Endothelial cell of umbilical vein (primary cell): ENCODE results near the gene PGGHG. TPM values are rescaled to one million over a fixed set of nuclear protein-coding genes. Genes with fewer than 3 reads are reported as not detected.

ENCODE experiments used
- BruUV-seq: library from RNA; stranded (reverse); fragments of 400-500 nt; replicated peaks from 2 replicates; lab custom pipeline; 2021; lab: Mats Ljungman, UMichigan
- CTCF ChIA-PET: fragments of 300-600, 350-600 bp; sonication (Branson Sonifier 250); formaldehyde crosslinking; loops from one replicate; lab custom pipeline; 2021; ENCODE audit warnings: antibody characterized with exemption, inconsistent platforms; lab: Charles Lee
- POLR2A ChIA-PET: fragments of 300-600, 350-600 bp; sonication (Branson Sonifier 250); formaldehyde crosslinking; loops from one replicate; lab custom pipeline; 2021; ENCODE audit warnings: antibody characterized with exemption, inconsistent platforms; lab: Charles Lee
- DNase-seq: peaks from one replicate; pipeline ENCODE4 v3.0.0-alpha.2; 2011; ENCODE audit warnings: low read depth, low spot score
- FAIRE-seq: peaks from 2 replicates; lab custom pipeline; 2011; peaks lifted over from hg19 to GRCh38; lab: Jason Lieb, UNC
- H2AFZ ChIP-seq: 2 replicates; pipeline ENCODE4 v1.6.0; 2012; ENCODE audit warnings: low read depth, low read length, control low read depth, inconsistent platforms
- H3K27ac ChIP-seq: 2 replicates; pipeline ENCODE4 v1.5.1; 2011; ENCODE audit warnings: low read depth, mild to moderate bottlenecking, control low read depth, low read length, moderate library complexity; ENCODE audit not compliant: insufficient read depth
- H3K27me3 ChIP-seq, 2 experiments: 2 replicates each; pipeline versions ENCODE4 v1.6.0 to v1.6.1; 2011; ENCODE audit warnings: low read length in 2 of 2, mixed read lengths in 1 of 2; ENCODE audit not compliant: control insufficient read depth in 2 of 2, insufficient read depth in 2 of 2
- H3K36me3 ChIP-seq, 2 experiments: 2 replicates in 1 of 2; 3 replicates in 1 of 2; pipeline ENCODE4 v1.5.1; 2011; ENCODE audit warnings: low read length in 2 of 2, mild to moderate bottlenecking in 1 of 2, moderate library complexity in 1 of 2; ENCODE audit not compliant: control insufficient read depth in 2 of 2, insufficient read depth in 2 of 2; ENCODE audit errors: extremely low read depth in 1 of 2
- H3K4me1 ChIP-seq: 3 replicates; pipeline ENCODE4 v1.5.1; 2011; ENCODE audit warnings: mild to moderate bottlenecking, low read length; ENCODE audit not compliant: control insufficient read depth, insufficient read depth; ENCODE audit errors: extremely low read depth
- H3K4me2 ChIP-seq: 2 replicates; pipeline ENCODE4 v1.6.1; 2011; ENCODE audit warnings: low read length, control low read depth, mixed read lengths; ENCODE audit not compliant: insufficient read depth
- H3K4me3 ChIP-seq, 3 experiments: fragments of 200-600 bp in 1 of 3; sonication (generic), shearing (Covaris generic) in 1 of 3; replicated peaks in 1 of 3; 2 replicates each; pipeline ENCODE4 v1.5.1; 2011 to 2016; ENCODE audit warnings: control low read depth in 3 of 3, low read length in 3 of 3, mild to moderate bottlenecking in 2 of 3, inconsistent platforms in 1 of 3, low read depth in 1 of 3, moderate library complexity in 1 of 3; ENCODE audit not compliant: insufficient read depth in 1 of 3
- H3K79me2 ChIP-seq: 2 replicates; pipeline ENCODE4 v1.6.0; 2012; ENCODE audit warnings: low read length, inconsistent platforms; ENCODE audit not compliant: control insufficient read depth, insufficient read depth
- H3K9ac ChIP-seq: replicated peaks from 2 replicates; pipeline ENCODE3; 2011; ENCODE audit warnings: low read length, control low read depth; ENCODE audit not compliant: insufficient read depth; ENCODE audit errors: extremely low read depth
- H3K9me1 ChIP-seq: replicated peaks from 3 replicates; pipeline ENCODE4 v1.6.0; 2011; ENCODE audit warnings: mild to moderate bottlenecking, low read length; ENCODE audit not compliant: control insufficient read depth, insufficient read depth; ENCODE audit errors: extremely low read depth
- H3K9me3 ChIP-seq: replicated peaks from 2 replicates; pipeline ENCODE4 v1.5.1; 2012; ENCODE audit warnings: low read length, inconsistent platforms; ENCODE audit not compliant: control insufficient read depth, insufficient read depth
- H4K20me1 ChIP-seq: replicated peaks from 2 replicates; pipeline ENCODE3; 2011; ENCODE audit warnings: mild to moderate bottlenecking, low read length; ENCODE audit not compliant: control insufficient read depth, insufficient read depth; ENCODE audit errors: extremely low read depth
- CTCF ChIP-seq, 2 donors: IDR thresholded peaks; 1 replicate in 1 of 2; 2 replicates in 1 of 2; pipeline ENCODE4 v1.5.1; 2011; ENCODE audit warnings: low read length in 2 of 2, mild to moderate bottlenecking in 2 of 2, moderate library complexity in 2 of 2, control low read depth in 1 of 2, inconsistent platforms in 1 of 2, low read depth in 1 of 2; ENCODE audit not compliant: insufficient read depth in 1 of 2; ENCODE audit errors: extremely low read depth in 1 of 2
- EZH2 ChIP-seq: IDR thresholded peaks from 2 replicates; pipeline ENCODE4 v1.6.1; 2012; ENCODE audit warnings: borderline replicate concordance, low read depth, mild to moderate bottlenecking, moderate library complexity, low read length, inconsistent platforms; ENCODE audit not compliant: severe bottlenecking
- FOS ChIP-seq: IDR thresholded peaks from 2 replicates; pipeline ENCODE4 v1.6.1; 2011; ENCODE audit warnings: mild to moderate bottlenecking, low read length, moderate library complexity, borderline replicate concordance; ENCODE audit not compliant: insufficient read depth
- GATA2 ChIP-seq: IDR thresholded peaks from 2 replicates; pipeline ENCODE4 v1.7.0; 2011; ENCODE audit warnings: low read depth, mild to moderate bottlenecking, moderate library complexity, mixed read lengths, low read length; ENCODE audit not compliant: insufficient read length, insufficient read depth
- JUN ChIP-seq: IDR thresholded peaks from 2 replicates; pipeline ENCODE4 v1.6.1; 2011; ENCODE audit warnings: borderline replicate concordance, low read depth; ENCODE audit not compliant: insufficient read length, insufficient read depth
- MAX ChIP-seq: IDR thresholded peaks from 2 replicates; pipeline ENCODE4 v1.6.1; 2011; ENCODE audit not compliant: insufficient read depth, insufficient read length
- MYC ChIP-seq: IDR thresholded peaks from one replicate; pipeline ENCODE4 v1.6.1; 2011; ENCODE audit warnings: mild to moderate bottlenecking, low read depth, low read length
- POLR2A ChIP-seq: IDR thresholded peaks from 2 replicates; pipeline ENCODE4 v1.6.1; 2012; ENCODE audit warnings: low read depth, mild to moderate bottlenecking, control low read depth, low read length
- POLR2AphosphoS5 ChIP-seq: IDR thresholded peaks from 2 replicates; pipeline ENCODE4 v1.6.1; 2012; ENCODE audit warnings: low read depth, mild to moderate bottlenecking, control low read depth, low read length, moderate library complexity; ENCODE audit not compliant: insufficient read depth
- dilution Hi-C: fragments of 300-500 bp; cut with MboI; formaldehyde crosslinking; loops from one replicate; pipeline ENCODE4 v1.15.0; 2019; ENCODE audit warnings: low sequenced_read_pairs; ENCODE audit not compliant: extremely low pct_ligation_motif_present
- intact Hi-C: fragments of 100-400 bp; cut with micrococcal nuclease; formaldehyde crosslinking; loops from one replicate; pipeline ENCODE4 v1.10.0; 2022
- polyA plus RNA-seq, 4 experiments: library from polyadenylated mRNA; depleted of rRNA in 3 of 4; stranded (reverse) in 3 of 4; unstranded in 1 of 4; fragments of >200 nt; gene quantifications; 2 replicates each; pipeline versions ENCODE4 v1.2.1 to v1.2.3, GENCODE V29; 2011 to 2012; ENCODE audit warnings: missing spikeins in 1 of 4
- total RNA-seq: library from RNA; stranded (reverse); gene quantifications from 2 replicates; pipeline ENCODE4 v1.2.3, GENCODE V29; 2021

The PGGHG gene
- total and polyA plus RNA-seq, 2 donors (not counting 3 experiments of a cell fraction or from before 2014, with no cell fraction given), result 31.6 to 42.4 TPM

- Histone ChIP-seq H3K27ac (no peak overlapping the region), H3K4me1 (peaks cover 3% of the 10 kb centered on the region), H3K4me2 (no peak overlapping the region), H3K36me3 (peaks cover 0 to 8% of the 10 kb centered on the region in 2 experiments), H3K9ac (no peak overlapping the region), H3K79me2 (no peaks in the 10 kb centered on the region), H2AFZ (no peak overlapping the region), H3K9me1 (no peaks in the 10 kb centered on the region), H4K20me1 (no peaks in the 10 kb centered on the region), H3K27me3 (peaks cover 8% of the 10 kb centered on the region in 2 experiments), H3K9me3 (no peaks in the 10 kb centered on the region), H3K4me3 (peak overlapping the region in 1 of 3 experiments; percentile 58)
- FAIRE-seq (no peak), DNase-seq (no peak)
- no peak for TF ChIP-seq MYC
- TF ChIP-seq POLR2AphosphoS5, result no peak
- TF ChIP-seq CTCF (IDR thresholded peaks at IDR 0.05; ENCODE audit: extremely low read depth in 1 of 2, insufficient read depth in 1 of 2, low read depth in 1 of 2, low read length in 2 of 2), result no peak
- no peak for TF ChIP-seq GATA2
- no peak for TF ChIP-seq POLR2A
- no peak for TF ChIP-seq EZH2
- no peak for TF ChIP-seq MAX
- TF ChIP-seq JUN, result no peak
- no peak for TF ChIP-seq FOS
- ChIA-PET POLR2A (no interaction called here), CTCF (interaction anchor here (1.0 to 2.2 kb wide), 2 partner anchors 15 to 39 kb away, joined by 5 to 11 read pairs; no protein-coding TSS in a partner anchor)
- intact Hi-C loops (no loop called here), dilution Hi-C loops (no loop called here)
- BruUV-seq, result TSS peak; percentile 58
Measured at GRCh38 chr11:289712-290620, 1.0 kb downstream of the PGGHG start.
